Ishikawa (cell line): ENCODE data around the gene OSTC.

Source experiments
- CEBPB ChIP-seq: IDR thresholded peaks from 2 replicates; pipeline ENCODE4 v1.6.1; 2012
- EP300 ChIP-seq: IDR thresholded peaks from 2 replicates; pipeline ENCODE4 v1.6.1; 2012; ENCODE audit warnings: borderline replicate concordance
- FOXM1 ChIP-seq: IDR thresholded peaks from 2 replicates; pipeline ENCODE4 v1.6.1; 2012; ENCODE audit warnings: low read depth, borderline replicate concordance
- NFIC ChIP-seq: IDR thresholded peaks from 2 replicates; pipeline ENCODE4 v1.6.1; 2012
- TAF1 ChIP-seq: IDR thresholded peaks from 2 replicates; pipeline ENCODE4 v1.6.1; 2012; ENCODE audit warnings: low read depth, mild to moderate bottlenecking
- TCF12 ChIP-seq: IDR thresholded peaks from 2 replicates; pipeline ENCODE4 v1.6.1; 2012; ENCODE audit warnings: low read depth
- TEAD4 ChIP-seq: IDR thresholded peaks from 2 replicates; pipeline ENCODE4 v1.6.1; 2012
- YY1 ChIP-seq: IDR thresholded peaks from 2 replicates; pipeline ENCODE4 v1.6.1; 2012; ENCODE audit warnings: low read depth
- TF ChIP-seq, protein P1 (sequence below): IDR thresholded peaks from 2 replicates; pipeline ENCODE4 v1.6.1; 2012
- TF ChIP-seq, protein P2 (sequence below): IDR thresholded peaks from 2 replicates; pipeline ENCODE4 v1.6.1; 2012; ENCODE audit warnings: low read depth, mild to moderate bottlenecking

DNA sequence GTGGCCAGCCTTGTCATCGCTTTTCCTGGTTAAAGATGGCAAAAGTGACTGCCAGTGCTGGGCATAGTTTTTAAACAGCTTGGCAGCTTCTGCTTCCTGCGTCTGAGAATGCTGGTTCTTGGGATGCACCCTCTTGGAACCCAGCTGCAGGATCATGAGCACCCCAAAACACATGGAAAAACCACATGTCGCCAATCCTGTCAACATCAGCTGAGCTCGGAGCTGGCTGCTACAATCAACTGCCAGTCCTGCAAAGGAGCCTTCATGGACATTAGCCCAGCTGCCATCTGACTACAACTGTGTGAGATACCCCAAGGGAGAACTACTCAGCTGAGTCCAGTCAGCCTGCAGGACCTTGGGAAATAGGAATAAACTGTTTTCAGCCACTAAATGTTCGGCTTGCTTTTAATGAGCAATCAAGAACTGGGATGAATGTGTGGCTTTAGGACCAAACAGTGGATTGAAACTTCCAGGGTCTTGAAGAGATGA, 31.0 kb downstream of the OSTC start:
- TF ChIP-seq TAF1 (no peak), EP300 (no peak), TEAD4 (no peak), FOXM1 (no peak), NFIC (no peak), CEBPB (no peak), YY1 (no peak), TCF12 (no peak)
- TF ChIP-seq, protein P1, sequence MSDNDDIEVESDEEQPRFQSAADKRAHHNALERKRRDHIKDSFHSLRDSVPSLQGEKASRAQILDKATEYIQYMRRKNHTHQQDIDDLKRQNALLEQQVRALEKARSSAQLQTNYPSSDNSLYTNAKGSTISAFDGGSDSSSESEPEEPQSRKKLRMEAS, result no peak
- TF ChIP-seq, protein P2, sequence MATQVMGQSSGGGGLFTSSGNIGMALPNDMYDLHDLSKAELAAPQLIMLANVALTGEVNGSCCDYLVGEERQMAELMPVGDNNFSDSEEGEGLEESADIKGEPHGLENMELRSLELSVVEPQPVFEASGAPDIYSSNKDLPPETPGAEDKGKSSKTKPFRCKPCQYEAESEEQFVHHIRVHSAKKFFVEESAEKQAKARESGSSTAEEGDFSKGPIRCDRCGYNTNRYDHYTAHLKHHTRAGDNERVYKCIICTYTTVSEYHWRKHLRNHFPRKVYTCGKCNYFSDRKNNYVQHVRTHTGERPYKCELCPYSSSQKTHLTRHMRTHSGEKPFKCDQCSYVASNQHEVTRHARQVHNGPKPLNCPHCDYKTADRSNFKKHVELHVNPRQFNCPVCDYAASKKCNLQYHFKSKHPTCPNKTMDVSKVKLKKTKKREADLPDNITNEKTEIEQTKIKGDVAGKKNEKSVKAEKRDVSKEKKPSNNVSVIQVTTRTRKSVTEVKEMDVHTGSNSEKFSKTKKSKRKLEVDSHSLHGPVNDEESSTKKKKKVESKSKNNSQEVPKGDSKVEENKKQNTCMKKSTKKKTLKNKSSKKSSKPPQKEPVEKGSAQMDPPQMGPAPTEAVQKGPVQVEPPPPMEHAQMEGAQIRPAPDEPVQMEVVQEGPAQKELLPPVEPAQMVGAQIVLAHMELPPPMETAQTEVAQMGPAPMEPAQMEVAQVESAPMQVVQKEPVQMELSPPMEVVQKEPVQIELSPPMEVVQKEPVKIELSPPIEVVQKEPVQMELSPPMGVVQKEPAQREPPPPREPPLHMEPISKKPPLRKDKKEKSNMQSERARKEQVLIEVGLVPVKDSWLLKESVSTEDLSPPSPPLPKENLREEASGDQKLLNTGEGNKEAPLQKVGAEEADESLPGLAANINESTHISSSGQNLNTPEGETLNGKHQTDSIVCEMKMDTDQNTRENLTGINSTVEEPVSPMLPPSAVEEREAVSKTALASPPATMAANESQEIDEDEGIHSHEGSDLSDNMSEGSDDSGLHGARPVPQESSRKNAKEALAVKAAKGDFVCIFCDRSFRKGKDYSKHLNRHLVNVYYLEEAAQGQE, result no peak
